ENCODE data around the gene MAML3. TPM values are rescaled to one million over a fixed set of nuclear protein-coding genes. Genes with fewer than 3 reads are reported as not detected.

MAML3 gene
- total RNA-seq, 1 experiment from 2014 or later, result 5.9 TPM

- no peaks in the 10 kb centered on the region for H3K27me3 ChIP-seq (ENCODE audit: control insufficient read depth, insufficient read depth, low read length)
- H3K36me3 ChIP-seq (replicated peaks; ENCODE audit: control insufficient read depth, insufficient read depth, low read length), result no peaks in the 10 kb centered on the region
- DNase-seq, result no peak
- no peak overlapping the region for H3K4me3 ChIP-seq (ENCODE audit: insufficient read depth, low read depth, low read length)
These were observed 128.5 kb downstream of the MAML3 start for GRCh38 chr4:140025470-140025869.

- no peak overlapping the region for H3K4me3 ChIP-seq (ENCODE audit: insufficient read depth, low read depth, low read length)
- DNase-seq, result no peak
These were observed 133.3 kb downstream of the MAML3 start for GRCh38 chr4:140020457-140021361.

GRCh38 chr4:140019619-140020347 is 134.2 kb downstream of the MAML3 start:
- Histone ChIP-seq H3K36me3 (replicated peaks; ENCODE audit: control insufficient read depth, insufficient read depth, low read length) (no peaks in the 10 kb centered on the region), H3K27me3 (ENCODE audit: control insufficient read depth, insufficient read depth, low read length) (no peaks in the 10 kb centered on the region), H3K4me3 (ENCODE audit: insufficient read depth, low read depth, low read length) (no peak overlapping the region)
- DNase-seq, result no peak

More at GRCh38 chr4:140020457-140021361, 133.3 kb downstream of the MAML3 start:
- H3K36me3 ChIP-seq (replicated peaks; ENCODE audit: control insufficient read depth, insufficient read depth, low read length), result no peaks in the 10 kb centered on the region
- H3K27me3 ChIP-seq (ENCODE audit: control insufficient read depth, insufficient read depth, low read length), result no peaks in the 10 kb centered on the region

- H3K36me3 ChIP-seq (replicated peaks; ENCODE audit: control insufficient read depth, insufficient read depth, low read length), result no peaks in the 10 kb centered on the region
- H3K4me3 ChIP-seq (ENCODE audit: insufficient read depth, low read depth, low read length), result no peak overlapping the region
- H3K27me3 ChIP-seq (ENCODE audit: control insufficient read depth, insufficient read depth, low read length), result no peaks in the 10 kb centered on the region
- DNase-seq, result no peak
These were observed 134.9 kb downstream of the MAML3 start for GRCh38 chr4:140018931-140019618.

- H3K4me3 ChIP-seq (ENCODE audit: insufficient read depth, low read depth, low read length), result no peak overlapping the region
- DNase-seq, result no peak
- H3K36me3 ChIP-seq (replicated peaks; ENCODE audit: control insufficient read depth, insufficient read depth, low read length), result no peaks in the 10 kb centered on the region
These were observed 139.7 kb downstream of the MAML3 start for GRCh38 chr4:140014284-140014683.

GRCh38 chr4:140012688-140013486 is 141.1 kb downstream of the MAML3 start:
- H3K4me3 ChIP-seq (ENCODE audit: insufficient read depth, low read depth, low read length), result no peak overlapping the region
- H3K36me3 ChIP-seq (replicated peaks; ENCODE audit: control insufficient read depth, insufficient read depth, low read length), result no peaks in the 10 kb centered on the region
- no peaks in the 10 kb centered on the region for H3K27me3 ChIP-seq (ENCODE audit: control insufficient read depth, insufficient read depth, low read length)
- peak; percentile 68 for DNase-seq

More at GRCh38 chr4:140014284-140014683, 139.7 kb downstream of the MAML3 start:
- H3K27me3 ChIP-seq (ENCODE audit: control insufficient read depth, insufficient read depth, low read length), result no peaks in the 10 kb centered on the region

- H3K36me3 ChIP-seq (replicated peaks; ENCODE audit: control insufficient read depth, insufficient read depth, low read length), result no peaks in the 10 kb centered on the region
- H3K27me3 ChIP-seq (ENCODE audit: control insufficient read depth, insufficient read depth, low read length), result no peaks in the 10 kb centered on the region
- no peak for DNase-seq
- H3K4me3 ChIP-seq (ENCODE audit: insufficient read depth, low read depth, low read length), result no peak overlapping the region
These were observed 148.3 kb downstream of the MAML3 start for GRCh38 chr4:140005699-140006098.

- Histone ChIP-seq H3K4me3 (ENCODE audit: insufficient read depth, low read depth, low read length) (no peak overlapping the region), H3K36me3 (replicated peaks; ENCODE audit: control insufficient read depth, insufficient read depth, low read length) (no peaks in the 10 kb centered on the region), H3K27me3 (ENCODE audit: control insufficient read depth, insufficient read depth, low read length) (no peaks in the 10 kb centered on the region)
- peak; percentile 38 for DNase-seq
These were observed 148.9 kb downstream of the MAML3 start for GRCh38 chr4:140004922-140005627.

GRCh38 chr4:140004549-140004895 is 149.5 kb downstream of the MAML3 start:
- DNase-seq, result peak; percentile 73
- H3K36me3 ChIP-seq (replicated peaks; ENCODE audit: control insufficient read depth, insufficient read depth, low read length), result no peaks in the 10 kb centered on the region
- peak overlapping the region; percentile 19; the same call in 1 of the 2 replicates for H3K4me3 ChIP-seq (ENCODE audit: insufficient read depth, low read depth, low read length)
- no peaks in the 10 kb centered on the region for H3K27me3 ChIP-seq (ENCODE audit: control insufficient read depth, insufficient read depth, low read length)

GRCh38 chr4:140003876-140004548 is 150.0 kb downstream of the MAML3 start:
- Histone ChIP-seq H3K27me3 (ENCODE audit: control insufficient read depth, insufficient read depth, low read length) (no peaks in the 10 kb centered on the region), H3K4me3 (ENCODE audit: insufficient read depth, low read depth, low read length) (peak overlapping the region; percentile 19; the same call in 1 of the 2 replicates), H3K36me3 (replicated peaks; ENCODE audit: control insufficient read depth, insufficient read depth, low read length) (no peaks in the 10 kb centered on the region)
- DNase-seq, result no peak

GRCh38 chr4:140000232-140000631 is 153.8 kb downstream of the MAML3 start:
- DNase-seq, result no peak
- Histone ChIP-seq H3K27me3 (ENCODE audit: control insufficient read depth, insufficient read depth, low read length) (no peaks in the 10 kb centered on the region), H3K4me3 (ENCODE audit: insufficient read depth, low read depth, low read length) (no peak overlapping the region), H3K36me3 (replicated peaks; ENCODE audit: control insufficient read depth, insufficient read depth, low read length) (no peaks in the 10 kb centered on the region)

GRCh38 chr4:139988863-139989765 is 164.9 kb downstream of the MAML3 start:
- H3K27me3 ChIP-seq (ENCODE audit: control insufficient read depth, insufficient read depth, low read length), result no peaks in the 10 kb centered on the region
- no peak for DNase-seq
- H3K4me3 ChIP-seq (ENCODE audit: insufficient read depth, low read depth, low read length), result no peak overlapping the region
- H3K36me3 ChIP-seq (replicated peaks; ENCODE audit: control insufficient read depth, insufficient read depth, low read length), result no peaks in the 10 kb centered on the region

Data from H7 (cell line).